ENCODE measurements around the gene FBXL20. TPM values are rescaled to one million over a fixed set of nuclear protein-coding genes. Genes with fewer than 3 reads are reported as not detected.
"Not testable (repeated sequence)": the region's sequence is repeated elsewhere in the genome, so short reads cannot be mapped to it uniquely, and the experiment has no call there.

The FBXL20 gene
- total RNA-seq, 4 donors from 2014 or later: 10.4 to 15.4 (median 13.1) TPM

GRCh38 chr17:39284685-39285084, 116.7 kb downstream of the FBXL20 start:
- intact Hi-C loops (cut with DNase I; ENCODE audit: low total_unique reads) (loop anchor here (5.0 kb wide), 1 partner anchor 178 kb away; the partner anchor contains the start of gene CDK12), in situ Hi-C loops (cut with MboI; ENCODE audit: low sequenced_read_pairs in 4 of 4) (no loop called here)
- Histone ChIP-seq H3K27me3 (no peaks in the 10 kb centered on the region), H3K36me3 (peaks cover 0 to 6% of the 10 kb centered on the region in 2 donors), H3K4me1 (peaks cover 50 to 55% of the 10 kb centered on the region in 2 donors), H3K4me3 (no peak overlapping the region), H3K27ac (peak overlapping the region; percentile 82 to 94 (median 88)), H3K9me3 (no peaks in the 10 kb centered on the region)
- TF ChIP-seq POLR2A (IDR thresholded peaks at IDR 0.05): no peak
- TF ChIP-seq, protein P1, sequence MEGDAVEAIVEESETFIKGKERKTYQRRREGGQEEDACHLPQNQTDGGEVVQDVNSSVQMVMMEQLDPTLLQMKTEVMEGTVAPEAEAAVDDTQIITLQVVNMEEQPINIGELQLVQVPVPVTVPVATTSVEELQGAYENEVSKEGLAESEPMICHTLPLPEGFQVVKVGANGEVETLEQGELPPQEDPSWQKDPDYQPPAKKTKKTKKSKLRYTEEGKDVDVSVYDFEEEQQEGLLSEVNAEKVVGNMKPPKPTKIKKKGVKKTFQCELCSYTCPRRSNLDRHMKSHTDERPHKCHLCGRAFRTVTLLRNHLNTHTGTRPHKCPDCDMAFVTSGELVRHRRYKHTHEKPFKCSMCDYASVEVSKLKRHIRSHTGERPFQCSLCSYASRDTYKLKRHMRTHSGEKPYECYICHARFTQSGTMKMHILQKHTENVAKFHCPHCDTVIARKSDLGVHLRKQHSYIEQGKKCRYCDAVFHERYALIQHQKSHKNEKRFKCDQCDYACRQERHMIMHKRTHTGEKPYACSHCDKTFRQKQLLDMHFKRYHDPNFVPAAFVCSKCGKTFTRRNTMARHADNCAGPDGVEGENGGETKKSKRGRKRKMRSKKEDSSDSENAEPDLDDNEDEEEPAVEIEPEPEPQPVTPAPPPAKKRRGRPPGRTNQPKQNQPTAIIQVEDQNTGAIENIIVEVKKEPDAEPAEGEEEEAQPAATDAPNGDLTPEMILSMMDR (IDR thresholded peaks at IDR 0.05 in 4 of 5, conservative IDR thresholded peaks at IDR 0.05 in 1 of 5): no peak
- ATAC-seq (no peak), DNase-seq (no peak)

- H3K27me3 ChIP-seq: no peaks in the 10 kb centered on the region
- DNase-seq: peak; percentile 36 to 56
- peak; percentile 80 to 89 for ATAC-seq
- H3K36me3 ChIP-seq: peaks cover 0 to 6% of the 10 kb centered on the region in 2 donors
- peaks cover 50 to 55% of the 10 kb centered on the region in 2 donors for H3K4me1 ChIP-seq
- peak overlapping the region; percentile 82 to 94 (median 88) for H3K27ac ChIP-seq
- no peaks in the 10 kb centered on the region for H3K9me3 ChIP-seq
- intact Hi-C loops (cut with DNase I; ENCODE audit: low total_unique reads) (loop anchor here (5.0 kb wide), 1 partner anchor 178 kb away; the partner anchor contains the start of gene CDK12), in situ Hi-C loops (cut with MboI; ENCODE audit: low sequenced_read_pairs in 4 of 4) (no loop called here)
- TF ChIP-seq, protein P1 (IDR thresholded peaks at IDR 0.05 in 4 of 5, conservative IDR thresholded peaks at IDR 0.05 in 1 of 5): no peak
- no peak for TF ChIP-seq POLR2A (IDR thresholded peaks at IDR 0.05)
- no peak overlapping the region for H3K4me3 ChIP-seq
Observed at GRCh38 chr17:39283896-39284295, 117.5 kb downstream of the FBXL20 start.

GRCh38 chr17:39283098-39283497, 118.3 kb downstream of the FBXL20 start:
- ATAC-seq (no peak), DNase-seq (no peak)
- Histone ChIP-seq H3K36me3 (peaks cover 0 to 6% of the 10 kb centered on the region in 2 donors), H3K4me1 (peaks cover 50 to 55% of the 10 kb centered on the region in 2 donors), H3K9me3 (no peaks in the 10 kb centered on the region), H3K27ac (peak overlapping the region; percentile 82 to 94 (median 88)), H3K27me3 (no peaks in the 10 kb centered on the region), H3K4me3 (no peak overlapping the region)
- intact Hi-C loops (cut with DNase I; ENCODE audit: low total_unique reads): loop anchor here (5.0 kb wide), 1 partner anchor 179 kb away; the partner anchor contains the start of gene CDK12
- in situ Hi-C loops (cut with MboI; ENCODE audit: low sequenced_read_pairs in 4 of 4): no loop called here
- TF ChIP-seq, protein P1 (IDR thresholded peaks at IDR 0.05 in 4 of 5, conservative IDR thresholded peaks at IDR 0.05 in 1 of 5): no peak
- TF ChIP-seq POLR2A (IDR thresholded peaks at IDR 0.05): no peak

- Histone ChIP-seq H3K4me3 (no peak overlapping the region), H3K36me3 (peaks cover 0 to 6% of the 10 kb centered on the region in 2 donors), H3K27me3 (no peaks in the 10 kb centered on the region), H3K27ac (peak overlapping the region; percentile 82 to 94 (median 88)), H3K9me3 (no peaks in the 10 kb centered on the region), H3K4me1 (peaks cover 45 to 53% of the 10 kb centered on the region in 2 donors)
- in situ Hi-C loops (cut with MboI; ENCODE audit: low sequenced_read_pairs in 4 of 4) (no loop called here), intact Hi-C loops (cut with DNase I; ENCODE audit: low total_unique reads) (loop anchor here (5.0 kb wide), 1 partner anchor 180 kb away; the partner anchor contains the start of gene CDK12)
- ATAC-seq: no peak
- DNase-seq: no peak
- TF ChIP-seq POLR2A (IDR thresholded peaks at IDR 0.05): no peak
- TF ChIP-seq, protein P1 (IDR thresholded peaks at IDR 0.05 in 4 of 5, conservative IDR thresholded peaks at IDR 0.05 in 1 of 5): no peak
Observed at GRCh38 chr17:39281806-39282205, 119.6 kb downstream of the FBXL20 start.

DNA sequence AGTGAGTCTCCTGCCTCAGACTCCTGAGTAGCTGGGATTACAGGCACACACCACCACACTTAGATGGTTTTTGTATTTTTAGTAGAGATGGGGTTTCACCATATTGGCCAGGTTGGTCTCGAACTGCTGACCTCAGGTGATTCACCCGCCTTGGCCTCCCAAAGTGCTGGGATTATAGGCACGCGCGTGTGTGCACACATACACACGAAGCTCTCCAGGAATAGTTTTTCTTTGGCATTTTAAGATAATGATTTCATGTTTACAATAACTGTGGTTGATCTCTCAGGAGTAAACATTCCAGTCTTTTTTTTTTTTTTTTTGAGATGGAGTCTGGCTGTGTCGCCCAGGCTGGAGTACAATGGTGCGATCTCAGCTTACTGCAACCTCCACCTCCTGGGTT, 123.2 kb downstream of the FBXL20 start:
- in situ Hi-C loops (cut with MboI; ENCODE audit: low sequenced_read_pairs in 4 of 4): loop anchor here in 1 of 4 donors (10.0 kb wide), 1 partner anchor 127 kb away; the partner anchor contains the start of gene FBXL20
- H3K27ac ChIP-seq; H3K27me3 ChIP-seq; intact Hi-C loops (cut with DNase I; ENCODE audit: low total_unique reads); H3K9me3 ChIP-seq; H3K4me3 ChIP-seq; DNase-seq; ATAC-seq: not testable (repeated sequence)
- Histone ChIP-seq H3K4me1 (peaks cover 22 to 28% of the 10 kb centered on the region in 2 donors), H3K36me3 (peaks cover 0 to 22% of the 10 kb centered on the region in 2 donors)
